Activated CD4-positive, alpha-beta T cell treated with anti-CD3 and anti-CD28 coated beads, Interleukin-2, amount 50 U/mL, for 4 hours (primary cell): Measurements from ENCODE around the gene C11orf58.

Source experiments
- DNase-seq, 2 experiments: peaks; one replicate each; pipeline ENCODE4 v3.0.0-alpha.2; 2020

The C11orf58 gene

GRCh38 chr11:16738193-16738946 lies at the start of gene C11orf58:
Gene C11orf58, plus strand, starts transcription at chr11:16738647. Its CDS starts 132 bp downstream, at chr11:16738779.
- DNase-seq = peak; percentile 92 to 95

- no peak for DNase-seq
Measured at GRCh38 chr11:16690086-16690485, 48.4 kb upstream of the C11orf58 start.

GRCh38 chr11:16703795-16704194 lies 34.7 kb upstream of the C11orf58 start:
- DNase-seq = no peak

GRCh38 chr11:16713594-16713993 lies 24.9 kb upstream of the C11orf58 start:
- no peak for DNase-seq

GRCh38 chr11:16722581-16723344 lies 15.7 kb upstream of the C11orf58 start:
- DNase-seq = no peak

GRCh38 chr11:16727806-16728205 lies 10.6 kb upstream of the C11orf58 start:
- no peak for DNase-seq

- no peak for DNase-seq
Measured at GRCh38 chr11:16737818-16738192, 642 bp upstream of the C11orf58 start.

GRCh38 chr11:16738947-16739815 lies 734 bp downstream of the C11orf58 start:
- DNase-seq = no peak

GRCh38 chr11:16741473-16741872 lies 3.0 kb downstream of the C11orf58 start:
- DNase-seq = no peak

- DNase-seq = no peak
Measured at GRCh38 chr11:16743478-16743877, 5.0 kb downstream of the C11orf58 start.

GRCh38 chr11:16744128-16744725 lies 5.8 kb downstream of the C11orf58 start:
- DNase-seq = no peak

- no peak for DNase-seq
Measured at GRCh38 chr11:16745950-16746605, 7.6 kb downstream of the C11orf58 start.

- no peak for DNase-seq
Measured at GRCh38 chr11:16749092-16749491, 10.6 kb downstream of the C11orf58 start.

- DNase-seq = no peak
Measured at GRCh38 chr11:16749666-16750065, 11.2 kb downstream of the C11orf58 start.

GRCh38 chr11:16750417-16750816 lies 12.0 kb downstream of the C11orf58 start:
- no peak for DNase-seq

GRCh38 chr11:16758382-16759024 lies 20.1 kb downstream of the C11orf58 start:
- no peak for DNase-seq

- DNase-seq = no peak
Measured at GRCh38 chr11:16759857-16760508, 21.5 kb downstream of the C11orf58 start.

GRCh38 chr11:16763746-16764145 lies 25.3 kb downstream of the C11orf58 start:
- DNase-seq = no peak

- no peak for DNase-seq
Measured at GRCh38 chr11:16764888-16765287, 26.4 kb downstream of the C11orf58 start.

- DNase-seq = no peak
Measured at GRCh38 chr11:16767137-16767536, 28.7 kb downstream of the C11orf58 start.

- DNase-seq = no peak
Measured at GRCh38 chr11:16767957-16768356, 29.5 kb downstream of the C11orf58 start.
